Stimulated activated CD8-positive, alpha-beta memory T cell treated with anti-CD3 and anti-CD28 coated beads, Interleukin-12 subunit alpha, Interleukin-12 subunit beta, amount 100 ng/mL, for 24 hours (primary cell): ENCODE data around the gene HLA-DQB1.
"Not testable (repeated sequence)": the region's sequence is repeated elsewhere in the genome, so short reads cannot be mapped to it uniquely, and the experiment has no call there.

ENCODE experiments used
- DNase-seq: peaks from one replicate; pipeline ENCODE4 v3.0.0-alpha.2; 2020; ENCODE audit errors: extremely low read depth

Gene HLA-DQB1

GRCh38 chr6:32666420-32667300 is at the start of gene HLA-DQB1:
HLA-DQB1 (minus strand) TSS chr6:32666657; CDS start chr6:32666607, 50 bp downstream.
- no peak for DNase-seq

GRCh38 chr6:32713241-32713640 is 46.8 kb upstream of the HLA-DQB1 start:
- no peak for DNase-seq

- DNase-seq = no peak
These were observed 43.2 kb upstream of the HLA-DQB1 start for GRCh38 chr6:32709625-32710024.

DNA sequence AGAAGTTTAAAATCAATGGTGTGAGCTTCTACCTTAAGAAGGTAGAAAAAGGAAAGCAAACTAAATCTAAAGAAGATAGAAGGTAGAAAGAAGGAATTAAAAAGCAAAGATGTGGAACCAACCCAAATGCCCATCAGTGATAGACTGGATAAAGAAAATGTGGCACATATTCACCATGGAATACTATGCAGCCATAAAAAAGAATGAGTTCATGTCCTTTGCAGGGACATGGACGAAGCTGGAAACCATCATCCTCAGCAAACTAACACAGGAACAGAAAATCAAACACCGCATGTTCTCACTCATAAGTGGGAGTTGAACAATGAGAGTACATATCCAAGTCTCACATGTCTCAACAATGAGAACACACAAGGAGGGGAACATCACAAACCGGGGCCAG is 38.7 kb upstream of the HLA-DQB1 start:
- DNase-seq = not testable (repeated sequence)

DNA sequence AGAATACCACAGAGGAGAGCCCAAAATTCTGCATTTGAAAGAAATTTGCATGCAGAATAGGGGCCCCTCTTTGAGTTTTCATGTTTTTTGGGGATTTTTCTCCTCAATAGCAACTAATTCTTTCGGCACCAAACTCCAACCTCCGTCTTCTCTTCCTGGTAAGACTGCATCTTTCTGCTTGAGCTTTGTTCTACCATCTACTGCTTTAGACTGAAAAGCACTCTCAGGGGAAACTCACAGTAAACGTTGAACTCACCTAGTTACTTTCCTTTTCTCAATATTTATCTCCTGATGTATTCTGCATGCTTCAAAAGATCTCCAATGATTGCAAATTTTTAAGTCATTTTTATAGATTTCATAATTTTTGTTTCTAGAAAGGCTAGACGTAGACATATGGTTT is 36.9 kb upstream of the HLA-DQB1 start:
- DNase-seq = no peak

DNA sequence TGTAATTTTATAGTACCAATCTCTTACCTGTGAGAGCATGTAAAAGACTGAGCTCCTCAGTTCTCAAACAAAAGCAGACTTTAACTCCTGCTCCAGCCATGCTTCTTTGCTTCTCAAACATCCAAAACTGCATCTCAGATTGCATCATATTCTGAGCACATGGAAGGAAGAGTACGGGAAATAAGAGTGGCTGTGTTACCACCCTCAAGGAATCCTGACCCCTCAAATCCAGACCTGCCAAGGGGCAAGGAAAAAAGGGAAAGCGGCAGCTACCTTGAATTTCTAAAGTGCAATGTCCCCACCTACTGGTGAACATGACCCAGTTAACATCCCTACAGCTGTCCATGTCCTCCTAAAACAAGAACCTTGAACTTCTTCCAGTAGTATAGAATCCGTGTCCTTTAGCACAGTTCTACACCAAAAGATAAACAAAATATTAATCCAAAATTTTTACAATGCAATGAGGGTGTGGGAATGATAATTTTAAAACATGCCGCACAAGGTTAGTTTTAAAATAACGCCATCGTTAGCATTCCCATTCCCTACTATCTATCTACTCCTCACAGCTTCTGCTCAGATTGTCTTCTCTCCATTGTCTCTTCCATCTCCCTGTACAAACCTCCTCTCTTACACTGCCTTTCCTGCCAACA is 34.1 kb upstream of the HLA-DQB1 start:
- no peak for DNase-seq

GRCh38 chr6:32697031-32697430 is 30.6 kb upstream of the HLA-DQB1 start:
- DNase-seq = no peak

DNA sequence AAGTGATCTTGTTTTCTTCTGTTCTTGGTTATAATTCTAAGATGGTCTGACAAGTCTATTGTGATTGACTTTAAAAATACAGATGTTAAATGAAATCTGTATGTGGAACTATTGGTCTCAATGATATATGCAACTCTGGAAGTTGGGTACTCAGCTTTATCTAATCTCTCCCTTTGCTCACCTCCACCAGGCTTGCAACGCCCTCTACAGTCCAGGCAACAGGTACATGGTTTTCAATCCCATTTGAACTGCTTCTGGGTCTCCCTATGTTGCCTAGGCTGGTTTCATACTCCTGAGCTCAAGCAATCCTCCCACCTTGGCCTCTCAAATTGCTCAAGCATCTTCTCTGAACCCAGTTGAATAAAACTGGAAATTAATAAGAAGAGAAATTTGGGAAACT is 25.6 kb upstream of the HLA-DQB1 start:
- no peak for DNase-seq

DNA sequence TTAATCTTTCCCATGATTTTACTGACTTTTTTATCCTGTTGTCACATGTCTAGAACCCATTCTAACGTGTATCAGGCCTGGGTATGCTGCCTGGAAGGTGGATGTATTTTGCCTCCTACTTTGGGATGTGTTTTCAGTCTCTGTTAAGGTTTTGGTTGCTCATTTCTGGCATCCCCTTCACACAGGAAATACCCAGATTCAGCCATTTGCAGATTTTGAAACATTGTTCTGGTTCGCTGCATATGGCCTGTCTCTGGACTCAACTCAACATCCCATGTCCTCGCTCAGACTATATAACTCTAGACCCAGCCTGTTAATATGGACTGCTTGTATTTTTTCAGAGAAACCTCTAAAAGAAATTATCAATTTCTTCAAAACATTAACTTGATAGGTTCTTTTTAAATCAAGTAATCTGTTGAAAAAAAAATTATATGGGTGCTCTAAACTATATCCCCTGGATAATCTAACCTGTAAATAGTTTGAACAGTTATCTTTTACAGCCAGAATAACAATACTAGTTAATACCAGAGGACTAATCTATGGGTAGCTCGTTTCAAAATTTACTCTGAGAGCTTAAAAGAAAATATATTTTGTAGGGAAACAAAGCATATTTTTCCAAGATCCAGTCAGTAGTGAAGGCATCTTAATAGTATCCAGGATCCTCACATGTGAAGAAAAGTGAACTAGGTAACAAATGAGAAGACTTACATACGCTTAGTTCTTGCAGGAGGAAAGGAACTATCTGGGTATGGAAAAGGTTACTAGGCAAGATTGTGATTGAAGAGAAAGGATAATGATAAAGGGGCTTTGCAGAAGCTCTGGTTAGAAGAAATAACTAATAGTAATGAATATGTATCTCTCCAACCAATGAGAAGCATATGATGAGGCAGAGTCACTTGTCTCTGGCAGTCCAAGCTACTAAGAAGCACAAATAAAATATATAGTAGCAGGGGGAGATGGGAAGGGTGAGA is 23.4 kb upstream of the HLA-DQB1 start:
- DNase-seq = no peak

DNA sequence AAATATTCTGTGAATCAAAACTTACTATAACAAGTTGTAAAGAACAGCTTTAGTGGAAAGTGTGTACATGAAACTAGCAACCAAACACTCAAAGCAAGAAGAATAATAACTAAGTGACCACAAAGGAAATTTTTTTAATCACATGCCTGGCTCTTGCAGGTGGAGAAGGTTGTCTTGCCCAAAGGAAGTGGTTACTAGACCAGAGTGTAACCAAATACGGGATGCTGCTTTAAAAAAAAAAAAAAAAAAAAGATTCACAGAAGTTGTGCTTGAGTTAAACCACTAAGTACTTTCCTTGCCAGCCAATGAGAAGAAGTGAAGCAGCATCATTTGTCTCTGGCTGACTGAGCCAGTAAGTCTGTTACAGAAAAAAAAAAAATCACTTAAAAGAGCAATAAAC is 19.1 kb upstream of the HLA-DQB1 start:
- DNase-seq = no peak

DNA sequence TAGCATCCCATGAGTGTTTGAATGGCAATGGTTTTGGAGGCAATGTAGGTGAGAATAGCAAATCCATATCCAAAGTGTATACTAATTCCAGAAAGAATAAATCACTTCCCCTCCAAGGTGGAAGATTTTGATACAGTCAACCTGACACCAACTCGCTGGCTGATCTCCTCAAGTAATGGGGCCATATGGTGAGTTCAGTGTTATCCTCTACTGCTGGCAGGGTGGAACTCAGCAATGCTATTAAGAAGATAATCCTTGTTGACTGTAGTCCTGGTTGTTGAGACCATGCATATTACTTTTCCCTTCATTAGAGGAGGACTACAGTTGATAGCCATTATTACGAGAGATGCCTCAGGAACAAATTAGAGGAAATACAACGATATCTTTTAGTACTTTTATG is 17.8 kb upstream of the HLA-DQB1 start:
- no peak for DNase-seq

- DNase-seq = no peak
These were observed 13.6 kb upstream of the HLA-DQB1 start for GRCh38 chr6:32680055-32680454.

GRCh38 chr6:32679492-32679891 is 13.0 kb upstream of the HLA-DQB1 start:
- no peak for DNase-seq

DNA sequence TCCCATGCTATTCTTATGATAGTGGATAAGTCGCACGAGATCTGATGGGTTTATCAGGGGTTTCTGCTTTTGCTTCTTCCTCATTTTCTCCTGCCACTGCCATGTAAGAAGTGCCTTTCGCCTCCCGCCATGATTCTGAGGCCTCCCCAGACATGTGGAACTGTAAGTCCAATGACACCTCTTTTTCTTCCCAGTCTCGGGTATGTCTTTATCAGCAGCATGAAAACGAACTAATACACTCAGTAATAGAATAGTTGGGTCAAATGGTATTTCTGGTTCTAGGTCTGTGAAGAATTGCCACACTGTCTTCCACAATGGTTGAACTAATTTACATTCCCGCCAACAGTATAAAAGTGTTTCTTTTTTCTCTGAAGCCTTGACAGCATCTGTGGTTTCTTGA is 7.7 kb upstream of the HLA-DQB1 start:
- not testable (repeated sequence) for DNase-seq

DNA sequence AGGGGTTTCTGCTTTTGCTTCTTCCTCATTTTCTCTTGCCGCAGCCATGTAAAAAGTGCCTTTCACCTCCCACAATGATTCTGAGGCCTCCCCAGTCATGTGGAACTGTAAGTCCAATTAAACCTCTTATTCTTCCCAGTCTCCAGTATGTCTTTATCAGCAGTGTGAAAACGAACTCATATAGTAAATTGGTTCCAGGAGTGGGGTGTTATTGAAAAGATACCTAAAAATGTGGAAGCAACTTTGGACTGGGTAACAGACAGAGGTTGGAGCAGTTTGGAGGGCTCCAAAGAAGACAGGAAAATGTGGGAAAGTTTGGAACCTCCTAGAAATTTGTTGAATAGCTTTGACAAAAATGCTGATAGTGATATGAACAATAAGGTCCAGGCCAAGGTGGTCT is 5.5 kb upstream of the HLA-DQB1 start:
- DNase-seq = not testable (repeated sequence)

DNA sequence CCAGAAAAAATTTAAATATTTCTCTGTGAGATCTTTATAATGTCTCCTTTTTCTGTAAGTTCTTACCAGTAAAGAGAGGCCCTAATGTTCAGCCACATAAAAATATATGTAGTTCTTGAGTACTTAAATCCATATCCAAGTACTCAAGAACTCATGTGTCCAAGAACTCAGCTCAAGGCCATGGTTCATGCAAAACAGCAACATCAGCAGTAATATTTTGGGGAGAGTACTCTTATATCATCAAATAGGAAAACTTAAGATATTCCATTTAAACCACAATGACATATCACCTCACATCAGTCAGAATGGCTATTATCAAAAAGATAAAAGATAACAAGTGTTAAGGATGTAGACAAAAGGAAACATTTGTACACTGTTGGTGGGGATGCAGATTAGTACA is 3.4 kb upstream of the HLA-DQB1 start:
- DNase-seq = no peak

DNA sequence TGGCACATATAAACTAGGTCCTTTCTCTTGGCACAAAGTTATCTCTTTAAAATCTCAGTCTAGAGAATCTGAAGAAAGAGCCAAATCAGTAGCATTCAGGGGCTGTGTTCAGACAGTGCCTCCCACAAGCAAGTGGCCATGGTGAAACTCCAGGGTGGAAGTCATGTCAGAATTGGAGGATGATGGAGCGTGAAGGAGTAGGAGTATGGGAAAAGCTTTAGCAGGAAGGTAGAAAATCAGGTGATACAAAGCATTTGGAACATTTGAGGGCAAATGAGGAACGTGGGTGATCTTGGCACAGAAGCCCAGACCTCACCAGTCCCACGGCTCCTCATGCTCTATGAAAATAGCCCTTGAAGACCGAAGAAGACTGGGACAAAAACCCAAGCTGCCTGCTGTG is 2.8 kb upstream of the HLA-DQB1 start:
- no peak for DNase-seq

DNA sequence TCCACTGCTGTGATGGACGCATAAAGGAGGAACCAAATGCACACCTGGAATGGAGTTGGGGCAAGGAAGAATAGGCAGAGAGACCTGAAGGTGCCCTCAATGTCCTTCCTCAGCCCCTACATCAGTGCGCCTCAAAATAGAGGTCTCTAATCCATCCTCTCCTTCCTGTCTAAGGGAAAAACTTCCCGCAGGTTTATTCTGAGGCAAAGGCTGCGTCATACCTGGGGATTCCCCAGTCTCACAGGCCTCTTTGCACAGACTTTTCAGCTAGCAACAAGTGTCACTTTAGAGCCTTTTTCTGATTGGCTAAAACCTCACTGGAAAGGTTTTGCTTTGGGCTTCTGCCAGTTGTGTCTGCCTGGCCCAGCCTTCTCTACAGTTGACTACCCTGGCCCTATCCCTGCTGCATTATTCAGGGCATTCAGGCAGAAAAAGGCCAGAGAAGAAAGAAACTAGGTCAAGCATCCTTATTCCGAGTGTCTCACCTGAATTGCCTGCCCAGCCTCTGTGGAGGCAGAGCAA is 1.8 kb upstream of the HLA-DQB1 start:
- DNase-seq = no peak

- DNase-seq = no peak
These were observed 796 bp downstream of the HLA-DQB1 start for GRCh38 chr6:32665661-32666060.

- DNase-seq = peak; percentile 5
These were observed 1.6 kb downstream of the HLA-DQB1 start for GRCh38 chr6:32664827-32665362.

DNA sequence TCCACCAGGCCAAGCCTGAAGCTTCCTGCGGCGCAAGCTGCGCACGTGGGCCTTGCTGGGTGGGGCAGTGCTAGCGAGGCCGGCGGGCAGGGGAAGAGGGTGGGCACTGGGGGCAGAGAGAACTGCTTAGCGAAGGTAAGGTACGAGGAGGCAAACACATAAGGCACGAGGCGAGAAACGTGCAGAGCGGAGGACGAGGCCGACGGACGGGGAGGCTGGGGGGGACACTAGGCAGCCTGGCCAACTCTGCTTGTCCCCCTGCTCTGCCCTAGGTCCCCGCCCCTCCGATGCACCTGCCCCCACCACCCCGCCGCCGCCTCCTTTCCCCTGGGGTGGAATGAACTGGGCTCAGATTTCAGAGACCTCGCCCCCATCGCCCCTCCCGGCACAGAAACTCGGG is 2.1 kb downstream of the HLA-DQB1 start:
- no peak for DNase-seq

DNA sequence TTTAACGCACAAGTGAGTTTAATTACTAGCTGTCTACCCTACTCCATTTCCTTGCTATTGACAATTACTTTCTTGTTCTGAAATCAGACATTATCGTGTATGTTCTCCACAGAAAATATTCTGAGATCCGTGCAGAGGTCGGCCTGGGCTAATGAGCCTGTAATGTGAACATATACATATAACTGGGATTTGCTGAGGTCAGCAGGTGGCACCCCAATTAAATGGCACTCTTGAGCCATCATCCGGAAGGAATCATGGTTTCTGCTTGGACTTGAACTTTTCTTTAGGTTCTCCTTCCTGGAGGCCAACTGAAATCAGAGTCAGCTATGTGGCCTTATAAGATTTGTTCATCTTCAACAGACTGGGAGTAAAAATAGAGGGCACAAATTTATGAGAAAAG is 3.6 kb downstream of the HLA-DQB1 start:
- no peak for DNase-seq
